SJSA1 (cell line): Measurements from ENCODE around the gene BCL2L14. TPM values are rescaled to one million over a fixed set of nuclear protein-coding genes. Genes with fewer than 3 reads are reported as not detected.

ENCODE experiments used
- DNase-seq, 2 experiments: peaks; one replicate each; pipeline ENCODE4 v3.0.0-alpha.2; 2015 to 2020; ENCODE audit warnings: low spot score in 2 of 2, low read depth in 1 of 2
- H3K27ac ChIP-seq: fragments of 250-450 bp; sonication (Bioruptor Pico); 2 replicates; pipeline ENCODE4 v1.5.1; 2020; ENCODE audit warnings: mild to moderate bottlenecking, moderate library complexity
- H3K27me3 ChIP-seq: fragments of 250-450 bp; sonication (Bioruptor Pico); replicated peaks from 2 replicates; pipeline ENCODE4 v1.5.1; 2020; ENCODE audit warnings: mild to moderate bottlenecking, moderate library complexity
- H3K36me3 ChIP-seq: fragments of 250-450 bp; sonication (Bioruptor Pico); 2 replicates; pipeline ENCODE4 v1.5.1; 2020; ENCODE audit warnings: mild to moderate bottlenecking
- H3K4me1 ChIP-seq: fragments of 250-450 bp; sonication (Bioruptor Pico); replicated peaks from 2 replicates; pipeline ENCODE4 v1.6.1; 2021; ENCODE audit warnings: mild to moderate bottlenecking
- H3K4me3 ChIP-seq: fragments of 250-450 bp; sonication (Bioruptor Pico); 2 replicates; pipeline ENCODE4 v1.5.1; 2020; ENCODE audit warnings: mild to moderate bottlenecking
- H3K9me3 ChIP-seq: fragments of 250-450 bp; sonication (Bioruptor Pico); replicated peaks from 2 replicates; pipeline ENCODE4 v1.5.1; 2020; ENCODE audit warnings: mild to moderate bottlenecking
- total RNA-seq: library from RNA; depleted of rRNA; stranded (reverse); fragments of >200 nt; shearing (Covaris generic); gene quantifications from 2 replicates; pipeline ENCODE4 v1.2.3, GENCODE V29; 2014

Gene BCL2L14
- total RNA-seq, 1 experiment from 2014 or later = not detected

GRCh38 chr12:12035229-12035628 lies 35.5 kb upstream of the BCL2L14 start:
- Histone ChIP-seq H3K27ac (no peak overlapping the region), H3K9me3 (no peaks in the 10 kb centered on the region), H3K4me1 (peaks cover 24% of the 10 kb centered on the region), H3K27me3 (no peaks in the 10 kb centered on the region), H3K36me3 (no peaks in the 10 kb centered on the region), H3K4me3 (no peak overlapping the region)
- no peak for DNase-seq

GRCh38 chr12:12036901-12037300 lies 33.8 kb upstream of the BCL2L14 start:
- H3K27ac ChIP-seq = no peak overlapping the region
- H3K9me3 ChIP-seq = no peaks in the 10 kb centered on the region
- no peaks in the 10 kb centered on the region for H3K36me3 ChIP-seq
- DNase-seq = no peak
- H3K4me3 ChIP-seq = no peak overlapping the region
- no peaks in the 10 kb centered on the region for H3K27me3 ChIP-seq
- peaks cover 14% of the 10 kb centered on the region for H3K4me1 ChIP-seq

- no peak overlapping the region for H3K27ac ChIP-seq
- H3K36me3 ChIP-seq = no peaks in the 10 kb centered on the region
- H3K4me1 ChIP-seq = no peaks in the 10 kb centered on the region
Measured at GRCh38 chr12:12039897-12040296, 30.8 kb upstream of the BCL2L14 start.

GRCh38 chr12:12046401-12046800 lies 24.3 kb upstream of the BCL2L14 start:
- Histone ChIP-seq H3K4me3 (no peak overlapping the region), H3K4me1 (no peaks in the 10 kb centered on the region), H3K9me3 (no peaks in the 10 kb centered on the region), H3K27ac (no peak overlapping the region), H3K27me3 (no peaks in the 10 kb centered on the region), H3K36me3 (no peaks in the 10 kb centered on the region)
- DNase-seq = no peak

More at GRCh38 chr12:12039897-12040296, 30.8 kb upstream of the BCL2L14 start:
- no peak for DNase-seq
- H3K9me3 ChIP-seq = no peaks in the 10 kb centered on the region
- H3K4me3 ChIP-seq = no peak overlapping the region
- H3K27me3 ChIP-seq = no peaks in the 10 kb centered on the region

- Histone ChIP-seq H3K4me1 (no peaks in the 10 kb centered on the region), H3K36me3 (no peaks in the 10 kb centered on the region), H3K27ac (no peak overlapping the region), H3K9me3 (no peaks in the 10 kb centered on the region; the same call in 1 of the 2 replicates), H3K27me3 (no peaks in the 10 kb centered on the region), H3K4me3 (no peak overlapping the region)
- no peak for DNase-seq
Measured at GRCh38 chr12:12047682-12048081, 23.1 kb upstream of the BCL2L14 start.

- Histone ChIP-seq H3K4me3 (no peak overlapping the region), H3K9me3 (no peaks in the 10 kb centered on the region; the same call in 1 of the 2 replicates), H3K27me3 (no peaks in the 10 kb centered on the region), H3K4me1 (no peaks in the 10 kb centered on the region), H3K36me3 (no peaks in the 10 kb centered on the region), H3K27ac (no peak overlapping the region)
- DNase-seq = no peak
Measured at GRCh38 chr12:12048266-12048665, 22.5 kb upstream of the BCL2L14 start.

GRCh38 chr12:12048714-12049113 lies 22.0 kb upstream of the BCL2L14 start:
- Histone ChIP-seq H3K27me3 (no peaks in the 10 kb centered on the region), H3K9me3 (no peaks in the 10 kb centered on the region; the same call in 1 of the 2 replicates), H3K27ac (no peak overlapping the region), H3K4me1 (no peaks in the 10 kb centered on the region), H3K36me3 (no peaks in the 10 kb centered on the region), H3K4me3 (no peak overlapping the region)
- no peak for DNase-seq

- Histone ChIP-seq H3K27me3 (no peaks in the 10 kb centered on the region), H3K4me1 (no peaks in the 10 kb centered on the region), H3K4me3 (no peak overlapping the region), H3K9me3 (no peaks in the 10 kb centered on the region; the same call in 1 of the 2 replicates), H3K27ac (no peak overlapping the region), H3K36me3 (no peaks in the 10 kb centered on the region)
- no peak for DNase-seq
Measured at GRCh38 chr12:12051668-12052067, 19.1 kb upstream of the BCL2L14 start.

GRCh38 chr12:12054993-12055392 lies 15.7 kb upstream of the BCL2L14 start:
- Histone ChIP-seq H3K36me3 (no peaks in the 10 kb centered on the region), H3K27me3 (no peaks in the 10 kb centered on the region), H3K27ac (no peak overlapping the region), H3K9me3 (no peaks in the 10 kb centered on the region; the same call in 1 of the 2 replicates), H3K4me3 (no peak overlapping the region), H3K4me1 (no peaks in the 10 kb centered on the region)
- no peak for DNase-seq

- Histone ChIP-seq H3K36me3 (no peaks in the 10 kb centered on the region), H3K27me3 (no peaks in the 10 kb centered on the region), H3K4me1 (no peaks in the 10 kb centered on the region), H3K4me3 (no peak overlapping the region), H3K9me3 (no peaks in the 10 kb centered on the region; the same call in 1 of the 2 replicates), H3K27ac (no peak overlapping the region)
- no peak for DNase-seq
Measured at GRCh38 chr12:12056951-12057350, 13.8 kb upstream of the BCL2L14 start.

GRCh38 chr12:12064596-12064995 lies 6.1 kb upstream of the BCL2L14 start:
- no peaks in the 10 kb centered on the region for H3K4me1 ChIP-seq
- no peaks in the 10 kb centered on the region for H3K27me3 ChIP-seq
- H3K9me3 ChIP-seq = no peaks in the 10 kb centered on the region
- no peaks in the 10 kb centered on the region for H3K36me3 ChIP-seq
- DNase-seq = no peak
- no peak overlapping the region for H3K27ac ChIP-seq
- H3K4me3 ChIP-seq = no peak overlapping the region

GRCh38 chr12:12068751-12069150 lies 2.0 kb upstream of the BCL2L14 start:
- no peaks in the 10 kb centered on the region for H3K27me3 ChIP-seq
- no peaks in the 10 kb centered on the region for H3K4me1 ChIP-seq
- no peaks in the 10 kb centered on the region for H3K9me3 ChIP-seq
- no peak for DNase-seq
- H3K4me3 ChIP-seq = no peak overlapping the region
- H3K36me3 ChIP-seq = no peaks in the 10 kb centered on the region
- no peak overlapping the region for H3K27ac ChIP-seq

GRCh38 chr12:12069821-12070548 lies 754 bp upstream of the BCL2L14 start:
- Histone ChIP-seq H3K4me1 (no peaks in the 10 kb centered on the region), H3K36me3 (no peaks in the 10 kb centered on the region), H3K4me3 (no peak overlapping the region), H3K9me3 (no peaks in the 10 kb centered on the region), H3K27ac (no peak overlapping the region), H3K27me3 (no peaks in the 10 kb centered on the region)
- DNase-seq = no peak

GRCh38 chr12:12072064-12072760 lies 1.5 kb downstream of the BCL2L14 start:
- H3K4me3 ChIP-seq = no peak overlapping the region
- DNase-seq = no peak
- H3K36me3 ChIP-seq = no peaks in the 10 kb centered on the region
- H3K27ac ChIP-seq = no peak overlapping the region
- H3K27me3 ChIP-seq = no peaks in the 10 kb centered on the region
- H3K9me3 ChIP-seq = no peaks in the 10 kb centered on the region
- no peaks in the 10 kb centered on the region for H3K4me1 ChIP-seq
